C4-2B (cell line): ENCODE measurements around the gene UNK.

Source experiments
- H3K27ac ChIP-seq: fragments of 450-650 bp; 2 replicates; pipeline ENCODE4 v1.5.1; 2017
- ZFX ChIP-seq: fragments of 450-650 bp; IDR thresholded peaks from 2 replicates; pipeline ENCODE4 v1.6.1; 2017
- TF ChIP-seq, protein P1 (sequence below): fragments of 450-650 bp; conservative IDR thresholded peaks from 2 replicates; pipeline ENCODE4 v1.5.1; 2017; ENCODE audit warnings: mild to moderate bottlenecking

Gene UNK

DNA sequence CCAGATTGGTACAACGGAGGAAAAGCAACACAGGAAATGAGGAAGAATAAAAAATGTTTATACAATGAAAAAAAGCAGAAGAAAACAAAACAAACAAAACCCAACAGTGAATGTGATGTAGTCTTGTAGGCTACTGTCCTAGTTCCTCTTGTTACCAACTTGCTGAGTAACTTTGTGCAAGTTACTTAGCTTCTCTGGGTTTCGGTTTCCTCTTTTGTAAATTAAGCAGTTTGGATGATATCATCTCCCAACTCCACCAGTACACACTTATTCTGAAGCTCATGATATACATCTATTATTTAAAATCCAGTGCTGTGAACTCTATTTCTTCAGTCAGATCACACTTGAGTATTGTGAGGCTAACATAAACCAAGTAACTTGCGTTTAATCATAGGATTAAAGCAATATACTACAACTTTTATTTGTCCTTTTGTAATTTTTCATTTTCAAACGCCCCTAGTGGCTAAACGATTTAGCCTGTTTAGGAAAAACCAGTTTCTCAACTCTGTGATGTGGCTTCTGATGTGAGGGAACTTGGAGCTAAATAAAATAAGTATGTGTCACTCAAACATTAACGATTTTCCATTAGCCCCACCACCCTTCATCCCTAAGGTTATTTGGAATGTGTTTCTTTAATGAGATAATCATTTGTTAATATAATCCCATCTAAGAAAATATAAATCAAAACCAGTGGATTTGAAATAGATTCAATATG is 1.4 kb upstream of the UNK start:
- peak overlapping the region; percentile 93 for H3K27ac ChIP-seq
- no peak for TF ChIP-seq ZFX
- TF ChIP-seq, protein P1, sequence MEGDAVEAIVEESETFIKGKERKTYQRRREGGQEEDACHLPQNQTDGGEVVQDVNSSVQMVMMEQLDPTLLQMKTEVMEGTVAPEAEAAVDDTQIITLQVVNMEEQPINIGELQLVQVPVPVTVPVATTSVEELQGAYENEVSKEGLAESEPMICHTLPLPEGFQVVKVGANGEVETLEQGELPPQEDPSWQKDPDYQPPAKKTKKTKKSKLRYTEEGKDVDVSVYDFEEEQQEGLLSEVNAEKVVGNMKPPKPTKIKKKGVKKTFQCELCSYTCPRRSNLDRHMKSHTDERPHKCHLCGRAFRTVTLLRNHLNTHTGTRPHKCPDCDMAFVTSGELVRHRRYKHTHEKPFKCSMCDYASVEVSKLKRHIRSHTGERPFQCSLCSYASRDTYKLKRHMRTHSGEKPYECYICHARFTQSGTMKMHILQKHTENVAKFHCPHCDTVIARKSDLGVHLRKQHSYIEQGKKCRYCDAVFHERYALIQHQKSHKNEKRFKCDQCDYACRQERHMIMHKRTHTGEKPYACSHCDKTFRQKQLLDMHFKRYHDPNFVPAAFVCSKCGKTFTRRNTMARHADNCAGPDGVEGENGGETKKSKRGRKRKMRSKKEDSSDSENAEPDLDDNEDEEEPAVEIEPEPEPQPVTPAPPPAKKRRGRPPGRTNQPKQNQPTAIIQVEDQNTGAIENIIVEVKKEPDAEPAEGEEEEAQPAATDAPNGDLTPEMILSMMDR = peak; percentile 90

DNA sequence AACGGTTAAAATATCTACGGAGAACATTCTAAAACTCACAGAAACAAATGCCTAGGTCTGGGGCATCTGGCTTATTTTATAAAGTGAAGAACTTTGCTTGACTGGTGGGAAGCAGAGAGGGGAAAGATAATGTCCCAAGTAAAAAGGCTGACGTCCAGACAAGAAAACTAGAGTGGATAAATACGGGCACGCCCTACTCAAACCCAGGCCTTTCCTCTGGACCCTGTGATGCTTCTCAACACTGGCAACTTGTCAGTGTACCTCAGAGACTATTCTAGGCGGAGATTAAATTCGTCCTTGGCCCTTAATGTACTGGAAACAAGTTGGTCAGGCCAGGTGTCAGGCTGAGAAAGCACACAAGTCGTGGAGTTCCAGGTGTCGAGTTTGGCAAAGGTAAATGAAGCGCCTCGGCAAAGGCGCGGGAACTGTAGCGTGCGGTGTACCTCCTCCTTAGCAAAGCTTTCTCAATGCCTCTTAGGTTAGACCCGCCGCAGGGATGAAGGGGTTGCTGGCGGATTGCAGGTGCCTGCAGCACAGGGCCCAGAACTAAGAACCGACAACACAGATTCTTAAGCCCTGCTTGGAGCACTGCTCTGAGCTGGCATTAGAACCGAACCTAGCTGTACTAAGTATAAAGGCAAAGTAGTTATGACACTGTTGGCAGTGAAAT is 668 bp upstream of the UNK start:
- H3K27ac ChIP-seq = peak overlapping the region; percentile 93
- TF ChIP-seq ZFX = no peak
- TF ChIP-seq, protein P1 = no peak

- H3K27ac ChIP-seq = peak overlapping the region; percentile 93
- TF ChIP-seq, protein P1 = no peak
- TF ChIP-seq ZFX = peak; percentile 93
Observed at GRCh38 chr17:75785016-75785890, 647 bp downstream of the UNK start.

DNA sequence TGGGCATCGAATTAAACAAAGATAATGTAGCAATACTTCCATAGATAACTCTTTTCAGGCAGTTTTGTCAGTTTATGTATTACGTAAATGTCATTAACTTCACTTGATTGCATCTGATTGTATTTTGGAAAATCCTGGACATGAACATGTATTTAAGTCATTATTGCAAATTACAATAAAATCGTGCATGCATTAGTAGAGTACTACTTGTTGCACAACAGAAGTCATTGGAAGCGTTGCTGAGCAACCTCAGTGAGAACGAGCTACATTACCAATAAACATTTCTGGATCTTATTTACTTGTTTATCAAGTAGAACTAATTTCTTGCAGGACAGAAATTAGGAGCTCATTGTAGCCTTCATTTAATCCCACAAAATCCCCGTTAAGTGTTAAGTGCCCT is 6.6 kb downstream of the UNK start:
- TF ChIP-seq, protein P1 = no peak
- no peak for TF ChIP-seq ZFX
- no peak overlapping the region for H3K27ac ChIP-seq

GRCh38 chr17:75793460-75793859 is 8.9 kb downstream of the UNK start:
- no peak overlapping the region for H3K27ac ChIP-seq
- no peak for TF ChIP-seq ZFX
- TF ChIP-seq, protein P1 = no peak

DNA sequence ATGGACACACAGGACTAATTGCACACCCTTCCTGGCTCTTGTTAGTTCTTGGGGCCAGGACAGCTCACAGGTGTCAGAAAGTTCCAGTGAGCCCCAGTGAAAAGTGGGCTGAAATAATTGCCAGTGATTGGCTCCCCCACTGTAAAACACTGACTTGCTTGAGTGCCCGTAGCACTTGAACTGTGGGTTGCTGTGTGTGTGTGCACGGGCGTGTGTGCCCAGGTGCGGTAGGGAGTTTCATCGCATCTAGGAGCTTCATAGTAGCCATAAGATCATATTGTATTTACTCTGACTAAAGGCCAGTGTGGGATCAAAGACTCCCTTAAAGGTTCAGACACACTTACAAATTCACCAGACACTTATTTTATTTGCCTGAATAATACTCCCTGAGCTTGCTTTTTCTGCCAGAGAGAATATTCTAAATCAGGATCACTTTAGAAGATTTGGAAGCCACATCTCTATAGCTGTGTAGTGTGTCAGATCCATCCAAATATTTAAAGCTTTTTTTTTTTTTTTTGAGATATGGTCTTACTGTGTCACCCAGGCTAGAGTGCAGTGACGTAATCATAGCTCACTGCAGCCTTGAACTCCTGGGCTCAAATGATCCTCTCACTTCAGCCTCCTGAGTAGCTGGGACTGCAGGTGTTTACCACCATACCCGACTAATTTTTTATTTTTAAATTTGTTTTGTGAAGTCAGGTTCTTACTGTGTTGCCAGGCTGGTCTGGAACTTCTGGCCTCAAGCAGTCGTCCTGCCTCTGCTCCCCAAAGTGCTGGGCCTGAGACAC is 11.4 kb downstream of the UNK start:
- H3K27ac ChIP-seq = no peak overlapping the region

More for the DNA sequence above, 11.4 kb downstream of the UNK start:
- TF ChIP-seq ZFX = no peak
- TF ChIP-seq, protein P1 = no peak
